NB4 (cell line): ENCODE results near the gene NAT16.

Source experiments
- CTCF ChIP-seq: IDR thresholded peaks from one replicate; pipeline ENCODE4 v1.5.1; 2012; ENCODE audit warnings: low read depth, low read length
- POLR2A ChIP-seq: IDR thresholded peaks from 2 replicates; pipeline ENCODE4 v1.6.1; 2011; ENCODE audit warnings: mild to moderate bottlenecking; ENCODE audit not compliant: insufficient read length; ENCODE audit errors: extremely low read depth
- TF ChIP-seq, protein P1 (sequence below): IDR thresholded peaks from 2 replicates; pipeline ENCODE4 v1.6.1; 2011; ENCODE audit warnings: low read depth, low read length

DNA sequence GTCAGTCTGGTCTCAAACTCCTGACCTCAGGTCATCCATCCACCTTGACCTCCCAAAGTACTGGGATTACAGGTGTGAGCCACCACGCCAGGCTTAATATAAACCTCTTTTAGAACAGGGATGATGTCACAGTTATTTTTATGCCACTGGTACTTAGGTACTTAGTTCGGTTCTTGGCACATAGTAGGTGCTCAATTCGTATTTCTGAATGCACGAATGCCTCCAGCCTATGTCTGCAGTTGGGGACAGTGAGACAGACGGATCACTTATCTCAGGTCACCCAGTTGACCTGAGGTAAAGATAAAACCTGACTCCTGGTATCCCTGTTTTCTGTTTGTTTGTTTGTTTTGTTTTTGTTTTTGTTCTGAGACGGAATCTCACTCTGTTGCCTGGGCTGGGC, 6.1 kb upstream of the NAT16 start:
- no peak for TF ChIP-seq CTCF
- no peak for TF ChIP-seq POLR2A
- TF ChIP-seq, protein P1, sequence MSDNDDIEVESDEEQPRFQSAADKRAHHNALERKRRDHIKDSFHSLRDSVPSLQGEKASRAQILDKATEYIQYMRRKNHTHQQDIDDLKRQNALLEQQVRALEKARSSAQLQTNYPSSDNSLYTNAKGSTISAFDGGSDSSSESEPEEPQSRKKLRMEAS: no peak
